Measurements from ENCODE around the gene AGAP3. TPM values are rescaled to one million over a fixed set of nuclear protein-coding genes. Genes with fewer than 3 reads are reported as not detected.

Gene AGAP3
- total RNA-seq, 1 donor from 2014 or later, result 27.6 TPM

DNA sequence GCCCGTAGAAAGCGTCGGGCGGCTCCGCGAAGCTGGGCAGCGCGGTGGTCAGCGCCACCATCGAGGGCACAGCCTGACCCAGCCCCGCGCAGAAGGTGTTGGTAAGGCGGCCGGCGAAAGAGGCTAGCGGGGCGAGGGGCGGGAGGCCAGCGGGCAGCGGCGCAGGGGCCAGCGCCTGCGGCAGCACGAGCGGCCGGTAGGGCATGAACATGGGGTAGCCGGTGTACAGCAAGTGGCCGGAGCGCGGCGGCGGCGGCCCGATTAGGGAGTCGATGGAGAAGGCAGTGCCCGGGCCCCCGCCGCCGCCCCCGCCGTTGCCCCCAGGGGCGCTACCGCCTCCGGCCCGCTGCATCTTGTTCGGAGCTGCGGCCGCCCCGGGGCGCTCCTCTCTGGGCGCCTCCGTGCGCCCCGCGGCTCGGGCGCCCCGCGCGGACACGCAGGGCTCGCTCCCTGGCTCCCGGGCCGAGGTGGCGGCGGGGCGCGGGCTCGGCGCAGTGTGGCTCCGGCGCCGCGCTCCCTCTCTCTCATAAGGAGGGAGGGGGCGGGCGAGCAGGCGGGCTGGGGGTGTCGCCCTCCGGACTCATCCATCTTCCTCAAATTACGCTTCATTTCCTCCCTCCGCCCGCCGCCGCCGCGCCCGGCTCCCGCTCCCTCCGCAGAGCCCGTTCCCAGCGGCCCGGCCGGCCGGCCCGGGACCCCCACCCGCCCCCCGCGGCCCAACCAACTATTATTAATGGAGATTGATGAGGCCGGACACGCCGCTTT, 81.1 kb downstream of the AGAP3 start, which contains the start of gene GBX1:
GBX1 (minus strand) TSS at position 498 of the 765 bp plus-strand sequence; CDS start at position 352, 146 bp downstream.
- DNase-seq, result no peak

DNA sequence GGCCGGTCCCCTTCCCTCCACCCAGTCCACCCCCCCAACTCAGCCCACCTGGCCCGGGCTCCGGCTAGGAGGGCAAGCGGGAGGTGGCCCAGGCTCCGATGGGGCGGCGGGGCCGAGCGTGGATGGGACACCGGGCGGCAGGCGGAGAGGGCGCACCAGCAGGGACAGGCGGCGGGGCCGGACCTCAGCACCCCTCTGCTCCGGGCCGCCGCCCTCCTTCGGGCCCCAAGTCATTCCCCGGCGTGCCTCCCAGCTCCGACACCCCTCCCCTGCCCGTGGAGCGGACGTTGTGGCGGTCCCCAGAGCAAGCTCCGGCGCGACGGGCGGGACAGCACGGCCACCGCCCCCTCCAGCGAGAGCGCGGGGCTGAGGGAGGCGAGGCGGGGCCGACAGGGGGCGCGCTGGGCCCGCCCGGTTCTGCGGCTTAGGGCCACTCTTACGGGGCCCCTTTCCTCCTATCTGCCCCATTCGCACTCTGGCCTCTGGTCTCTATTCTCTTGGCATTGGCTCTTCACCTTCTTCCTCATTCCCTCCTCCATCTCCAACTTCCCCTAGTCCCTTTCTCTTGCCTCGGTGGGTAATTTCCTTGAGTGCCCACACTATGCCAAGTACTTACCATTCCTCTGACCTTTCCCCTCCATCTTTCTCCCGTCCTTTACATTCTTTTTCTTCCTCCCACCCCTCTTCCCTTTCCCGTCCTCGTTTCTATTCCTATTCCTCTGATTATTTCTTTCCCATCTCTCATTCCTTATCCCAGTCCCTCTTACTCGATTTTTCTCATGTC, 81.9 kb downstream of the AGAP3 start:
- no peak for DNase-seq

DNA sequence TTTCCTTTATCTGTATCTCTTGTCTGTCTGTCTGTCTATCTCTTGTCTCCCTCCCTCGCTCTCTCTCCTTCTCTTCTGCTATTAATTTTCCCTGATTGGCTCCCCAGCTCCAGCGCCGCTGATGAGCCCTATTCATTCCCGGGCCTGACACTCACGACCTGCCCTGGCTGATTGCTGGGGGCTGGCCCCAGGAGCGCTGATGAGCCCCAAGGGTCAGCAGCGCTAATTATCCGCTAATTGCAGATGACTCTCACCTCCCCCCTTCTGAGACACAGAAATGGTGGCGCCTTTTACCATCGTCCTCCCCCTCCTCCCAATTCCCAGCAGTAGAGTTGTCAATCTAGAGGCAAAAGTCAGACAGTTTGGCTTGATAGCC, 82.5 kb downstream of the AGAP3 start:
- no peak for DNase-seq

DNA sequence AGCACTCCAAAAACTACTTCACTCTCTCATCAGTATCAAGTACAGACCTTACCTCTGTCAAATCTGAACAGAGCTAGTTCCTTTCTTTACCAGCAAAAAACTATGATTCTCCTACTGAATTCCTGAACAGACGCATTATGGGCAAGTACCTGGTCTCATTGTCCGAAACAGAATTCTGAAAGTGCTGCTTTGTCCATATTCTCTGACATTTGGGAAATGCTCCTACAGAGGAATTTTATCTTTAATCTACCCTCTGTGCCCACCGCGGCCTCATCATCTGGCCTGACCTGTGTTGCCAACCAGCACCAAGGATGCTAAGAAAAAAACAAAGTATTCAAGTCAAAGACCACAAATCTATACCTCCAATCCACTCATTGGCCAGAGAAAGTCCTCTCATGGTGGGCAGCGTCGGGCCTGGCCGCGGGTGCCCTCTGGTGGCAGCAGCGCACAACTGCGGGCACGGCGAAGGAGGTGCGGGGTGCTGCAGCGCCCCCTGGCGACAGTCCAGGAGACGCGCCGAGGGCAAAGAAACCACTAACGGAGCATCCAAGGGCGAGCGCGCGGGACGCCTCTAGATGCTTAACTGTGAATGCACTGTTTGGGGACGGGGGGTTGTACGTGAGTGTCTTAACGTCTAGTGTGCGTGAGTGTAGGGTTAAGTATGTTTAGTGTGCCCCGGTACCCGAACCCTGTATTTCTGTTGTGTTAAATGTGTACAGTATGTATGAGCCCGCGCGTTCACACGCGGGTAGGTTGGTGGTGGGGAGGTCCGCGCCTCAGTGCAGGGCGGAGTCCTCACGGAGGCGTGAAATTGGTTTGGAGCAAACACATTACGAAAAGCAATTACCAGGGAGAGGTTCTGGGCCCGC, 86.2 kb downstream of the AGAP3 start:
- peak; percentile 67 for DNase-seq

DNA sequence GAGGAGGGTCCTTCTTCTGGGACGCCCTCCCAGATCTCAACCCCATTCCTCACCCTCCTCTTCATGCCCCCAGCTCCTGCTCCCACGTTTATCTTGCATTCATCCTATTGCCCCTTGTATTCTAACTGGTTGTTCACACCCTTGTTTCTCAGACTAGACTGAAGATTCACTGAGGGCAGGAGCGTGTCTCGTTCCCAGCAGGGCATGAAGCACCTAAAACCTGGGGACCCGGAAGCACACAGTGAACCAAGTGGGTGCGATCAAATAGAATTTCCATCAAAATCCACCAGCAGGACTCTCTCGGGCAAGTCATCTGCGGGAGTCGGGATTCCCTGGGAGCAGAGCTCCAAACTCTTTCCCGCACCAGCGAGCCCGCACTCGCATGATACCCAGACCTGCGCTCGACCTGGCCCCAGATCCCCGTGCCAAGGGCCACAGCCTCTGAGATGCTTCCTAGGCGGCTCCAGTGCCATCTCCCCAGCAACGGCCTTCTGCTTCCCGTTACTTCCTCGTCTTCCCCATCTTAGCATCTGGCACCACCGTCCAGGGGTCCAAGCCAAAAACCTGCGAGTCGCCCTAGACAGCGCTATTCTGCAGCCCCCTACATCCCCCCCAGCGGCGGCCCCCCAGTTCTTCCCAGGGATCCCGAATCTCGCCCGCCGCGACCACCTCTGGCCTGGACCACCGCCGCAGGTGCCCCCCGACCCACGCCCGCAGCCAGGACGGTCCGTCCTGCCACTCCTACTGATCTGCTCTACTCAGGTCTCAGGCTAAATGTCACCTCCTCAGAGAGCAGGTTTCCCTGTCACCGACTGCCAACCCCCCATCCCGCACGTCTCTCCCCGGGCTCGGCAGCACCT, 87.3 kb downstream of the AGAP3 start:
- DNase-seq, result no peak

DNA sequence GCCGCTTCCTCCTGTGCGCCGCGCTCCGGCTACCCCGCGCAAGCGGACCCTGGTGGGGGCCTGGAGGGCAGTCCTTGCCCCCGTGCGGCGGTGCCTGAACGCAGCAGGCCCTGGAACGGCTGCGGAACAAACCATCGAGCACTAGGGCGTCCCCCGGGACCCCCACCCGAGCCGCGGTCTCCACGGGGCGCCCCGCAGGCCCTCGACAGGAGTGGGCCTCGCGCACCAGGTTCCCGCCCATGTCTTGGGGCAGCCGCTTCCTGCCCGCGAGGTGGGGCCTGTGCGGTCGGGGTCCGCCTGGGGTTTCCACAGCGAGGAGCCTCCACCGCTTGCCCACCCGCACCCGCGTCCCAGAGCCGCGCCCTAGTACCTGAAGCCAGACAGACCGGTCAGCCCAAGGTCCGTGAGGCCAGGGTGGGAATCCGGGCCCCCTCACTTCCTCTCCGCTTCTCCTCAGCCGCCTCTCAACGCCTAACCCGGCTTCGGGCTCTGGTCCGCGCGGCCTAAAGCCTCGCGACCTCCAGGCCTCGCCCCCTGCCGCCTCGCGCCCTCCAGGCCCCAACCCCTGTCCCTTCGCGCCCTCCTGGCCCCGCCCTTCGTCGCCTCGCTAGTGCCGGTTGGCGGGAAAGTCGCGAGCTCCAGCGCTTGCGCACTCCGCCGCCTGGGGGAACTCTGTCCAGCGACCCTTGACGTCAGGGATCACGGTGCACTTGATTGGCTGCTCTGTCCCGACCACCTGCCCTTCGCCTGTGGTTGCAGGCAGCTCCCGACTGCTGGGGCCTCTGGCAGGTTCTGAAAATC, 88.2 kb downstream of the AGAP3 start:
- DNase-seq, result no peak

DNA sequence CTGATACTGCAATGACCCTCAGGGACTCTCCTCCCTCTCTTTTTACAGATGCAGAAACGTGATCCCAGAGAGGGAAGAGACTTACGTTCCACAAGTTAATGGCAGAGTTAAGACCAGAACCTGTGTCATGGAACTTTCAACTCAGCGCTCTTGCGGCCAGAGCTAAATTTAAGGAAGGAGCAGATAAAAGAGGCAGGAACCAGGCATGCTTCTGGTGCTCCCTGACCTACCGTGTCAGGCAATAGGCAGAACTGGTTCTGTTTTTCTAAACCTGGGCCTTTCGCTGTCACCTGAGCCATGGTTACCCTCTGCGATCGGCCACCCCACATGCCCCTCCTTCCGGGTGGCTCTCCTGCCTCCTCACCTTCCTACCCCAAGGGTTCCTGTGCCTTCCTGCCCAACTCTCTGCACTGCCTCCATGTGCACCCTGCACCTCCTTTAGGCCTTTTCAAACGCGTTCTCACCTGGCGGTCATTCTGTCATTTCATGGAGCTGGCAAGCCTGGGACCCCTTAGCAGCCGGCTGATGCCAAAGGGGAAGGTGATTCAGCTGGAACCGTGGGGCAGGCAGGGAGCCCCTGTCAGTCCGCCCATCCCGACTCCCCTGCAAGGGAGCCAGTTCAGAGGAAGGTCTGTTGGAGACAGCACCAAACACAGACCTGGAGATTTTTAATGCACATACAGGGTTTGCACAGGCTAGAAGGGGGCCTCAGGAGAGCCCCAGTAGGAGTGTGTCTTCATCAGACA, 88.9 kb downstream of the AGAP3 start:
- no peak for DNase-seq

DNA sequence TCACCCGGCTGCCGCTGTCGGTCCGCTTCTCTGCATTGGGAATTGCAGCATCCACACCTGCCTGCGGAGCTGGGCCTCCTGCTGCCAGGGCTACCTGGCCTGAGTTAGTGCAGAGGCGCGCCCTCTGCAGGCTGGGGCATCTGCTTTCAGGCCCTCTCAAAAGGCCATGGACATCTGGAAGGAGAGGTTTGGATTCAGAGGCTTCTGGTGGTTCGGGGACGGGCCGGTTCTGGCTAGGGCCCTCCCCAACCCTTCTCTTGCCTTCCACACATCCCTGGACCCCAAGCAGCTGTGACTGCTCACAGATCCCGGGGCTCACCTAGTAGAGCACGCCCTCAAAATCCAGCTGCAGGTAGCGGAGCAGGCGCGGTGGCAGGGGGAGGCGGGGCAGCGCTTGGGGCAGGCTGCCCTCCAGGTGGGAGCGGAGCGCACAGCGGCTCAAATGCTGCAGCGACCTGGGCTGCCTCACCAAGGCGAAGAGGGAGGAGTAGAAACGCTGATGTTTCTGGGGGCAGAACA, 89.6 kb downstream of the AGAP3 start:
- no peak for DNase-seq

DNA sequence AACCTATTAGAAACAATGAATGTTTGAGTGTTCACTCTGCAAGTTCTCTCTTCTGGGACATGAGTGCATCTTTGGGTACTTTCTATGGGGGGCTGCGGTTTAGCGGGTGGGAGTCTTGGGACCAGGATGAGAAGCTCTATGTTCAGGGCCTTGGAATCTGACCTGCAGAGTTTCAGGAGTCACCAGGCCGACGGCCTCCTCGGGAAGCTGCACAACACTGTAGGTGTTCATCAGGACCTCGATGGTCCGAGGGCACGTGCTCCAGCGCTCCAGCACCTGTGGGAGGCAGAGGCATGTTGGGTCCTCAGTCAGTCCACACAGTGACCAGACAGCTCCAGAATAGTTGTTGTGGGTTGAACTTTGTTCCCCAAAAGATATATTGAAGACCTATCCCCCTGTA, 90.1 kb downstream of the AGAP3 start:
- DNase-seq, result no peak

DNA sequence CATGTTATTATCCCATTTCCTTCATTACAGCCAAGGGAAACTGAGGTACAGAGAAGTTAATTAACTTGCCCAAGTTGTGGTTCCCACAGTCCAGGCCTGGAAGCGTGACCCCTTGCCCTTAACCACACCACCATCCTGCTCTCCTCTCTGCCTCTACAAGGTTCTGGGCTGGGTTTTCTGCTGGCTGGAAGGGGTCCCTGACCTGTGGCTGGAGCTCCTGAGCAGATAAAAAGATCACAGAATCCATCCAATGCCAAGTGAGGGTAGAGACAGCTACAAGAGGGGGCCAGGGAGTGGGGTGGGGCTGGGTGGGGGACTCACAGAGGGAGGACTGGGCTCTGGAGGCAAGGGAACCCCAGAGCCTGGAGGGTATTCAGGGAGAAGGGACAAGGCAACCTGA, 91.0 kb downstream of the AGAP3 start:
- DNase-seq, result no peak

DNA sequence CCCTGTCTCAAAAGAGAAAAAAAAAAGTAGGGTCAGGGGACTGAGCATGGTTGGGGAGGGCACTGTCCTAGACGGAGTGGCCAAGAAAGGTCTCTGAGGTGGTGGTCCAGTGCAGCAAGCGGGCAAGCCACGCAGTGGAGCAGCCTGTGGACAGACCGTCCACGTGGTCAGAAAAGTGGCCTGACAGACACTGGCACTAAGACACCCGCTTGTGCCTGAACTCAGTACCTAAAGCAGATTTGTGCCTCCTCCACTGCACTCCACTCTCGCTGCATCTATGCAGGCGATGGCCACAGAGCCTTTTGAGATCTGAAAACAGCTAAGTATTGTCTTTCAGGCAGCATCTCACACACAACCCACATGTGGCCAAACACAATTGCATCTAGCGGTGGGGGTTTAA, 92.0 kb downstream of the AGAP3 start:
- no peak for DNase-seq

DNA sequence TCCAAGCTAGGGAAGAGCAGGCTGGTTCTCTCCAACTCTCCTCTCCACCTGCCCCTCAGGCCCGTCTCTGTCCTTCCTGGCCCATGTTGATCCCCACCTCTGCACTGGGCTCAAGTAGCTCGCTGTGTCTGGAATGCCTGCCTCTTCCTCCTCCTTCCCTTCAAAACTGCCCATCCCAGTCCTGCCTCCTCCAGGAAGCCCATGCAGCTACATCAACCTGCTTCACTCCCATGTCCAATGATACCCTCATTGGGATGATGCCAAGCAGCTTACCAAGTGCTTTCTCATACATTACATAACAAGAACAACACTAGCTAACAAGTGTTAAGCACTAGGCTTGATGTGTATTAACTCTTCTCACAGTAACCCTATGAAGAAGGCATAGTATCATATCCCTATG, 92.6 kb downstream of the AGAP3 start:
- DNase-seq, result no peak

DNA sequence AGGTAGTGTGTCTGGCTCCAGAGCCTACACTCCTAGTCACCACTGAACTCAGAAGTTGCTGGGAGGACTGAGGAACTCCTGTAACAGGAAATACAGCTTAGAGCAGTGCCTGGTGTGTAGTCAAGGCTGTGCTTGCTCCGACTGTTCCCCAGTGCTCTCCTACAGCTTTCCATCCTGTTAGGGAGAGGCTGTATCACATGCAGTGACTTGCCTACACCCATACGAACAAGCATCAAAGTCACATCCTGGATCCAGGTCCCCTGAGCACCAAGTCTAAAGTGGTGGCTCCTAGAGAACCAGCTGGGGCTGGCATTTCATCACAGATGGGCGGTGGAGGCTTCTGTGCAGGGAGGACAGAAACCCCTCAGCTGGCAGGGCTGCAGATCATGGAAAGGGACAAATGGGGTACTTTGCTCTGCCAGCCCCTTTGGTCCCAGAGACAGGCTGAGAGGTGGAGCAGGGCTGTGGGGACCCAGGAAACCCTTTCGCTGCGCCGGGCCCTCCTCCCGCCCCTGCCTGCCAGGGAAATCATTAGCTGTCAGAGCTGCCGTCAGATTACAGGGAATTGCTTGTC, 93.1 kb downstream of the AGAP3 start:
- no peak for DNase-seq

DNA sequence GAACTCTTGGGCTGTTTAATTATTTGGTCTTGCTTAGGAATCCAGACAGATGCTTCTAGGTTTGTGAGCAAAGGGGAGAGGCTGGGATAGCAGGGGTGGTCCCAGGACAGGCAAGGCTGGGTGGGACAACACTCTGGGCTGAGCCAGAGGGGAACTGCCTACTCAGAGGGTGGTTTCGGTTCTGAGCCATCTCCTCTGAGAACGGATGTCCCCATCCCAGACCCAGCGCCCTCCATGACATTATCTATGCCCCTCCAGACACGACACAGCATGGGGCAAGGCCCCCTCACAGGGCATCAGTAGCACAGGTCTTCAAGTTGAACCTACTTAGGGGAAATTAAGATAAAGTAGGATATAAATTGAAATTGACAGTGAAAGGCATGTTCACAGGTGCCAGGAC, 93.7 kb downstream of the AGAP3 start:
- no peak for DNase-seq

DNA sequence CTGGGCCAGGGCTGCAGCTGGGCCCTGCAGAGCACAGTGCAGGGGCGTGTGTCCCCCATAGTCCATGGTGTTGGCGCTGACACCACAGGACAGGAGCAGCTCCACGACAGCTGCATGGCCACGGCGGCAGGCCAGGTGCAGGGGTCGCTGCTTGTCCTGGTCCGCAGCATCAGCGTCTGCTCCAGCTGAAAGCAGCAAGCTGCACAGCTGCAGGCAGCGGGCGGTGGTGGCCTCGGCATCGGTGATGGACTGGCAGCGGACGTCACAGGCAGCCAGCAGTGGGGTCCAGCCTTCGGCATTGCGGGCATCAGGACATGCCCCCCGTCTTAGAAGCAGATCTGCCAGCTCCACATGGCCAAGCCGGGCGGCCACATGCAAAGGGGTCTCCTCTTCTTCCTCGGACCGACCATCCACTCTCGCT, 94.7 kb downstream of the AGAP3 start:
- no peak for DNase-seq

DNA sequence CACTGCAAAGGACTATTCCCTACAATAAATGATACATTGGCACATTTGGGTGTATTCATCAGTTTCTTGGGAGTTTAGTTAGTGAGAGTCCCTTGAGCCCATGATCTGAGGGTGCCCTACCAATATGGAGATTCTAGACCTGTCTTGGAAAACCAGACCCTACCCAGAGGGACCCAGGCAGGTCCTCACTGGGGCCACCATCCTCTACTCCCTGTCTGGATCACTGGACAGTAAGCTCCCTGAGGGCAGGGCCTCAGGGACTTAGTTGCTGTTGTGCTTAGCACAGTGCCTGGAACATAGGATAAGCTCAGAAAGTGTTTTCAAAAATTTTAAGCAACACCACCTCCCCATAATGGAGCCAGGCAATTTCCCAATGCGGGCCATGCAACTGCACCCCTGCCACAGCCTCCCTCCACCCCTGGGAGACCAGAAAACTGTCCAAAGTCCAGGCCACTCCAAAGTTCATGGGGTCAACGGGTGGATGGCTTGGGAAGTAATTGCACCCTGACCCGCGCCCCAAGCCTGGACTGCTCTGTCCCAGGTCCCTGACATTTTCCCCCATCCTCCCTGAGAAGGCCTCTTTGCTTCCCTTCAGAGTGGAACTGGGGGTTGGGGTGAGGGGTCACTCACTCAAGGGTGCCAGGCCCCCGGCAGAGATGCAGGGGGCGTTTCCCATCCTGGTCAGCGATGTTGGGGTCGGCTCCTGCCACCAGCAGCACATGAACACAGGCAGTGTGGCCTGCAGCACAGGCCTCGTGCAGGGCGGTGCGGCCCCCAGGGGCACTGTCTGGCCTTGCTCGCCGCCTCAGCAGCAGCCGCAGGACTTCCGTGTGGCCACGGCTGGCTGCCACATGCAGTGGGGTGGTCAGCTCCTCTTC, 99.7 kb downstream of the AGAP3 start:
- DNase-seq, result no peak

DNA sequence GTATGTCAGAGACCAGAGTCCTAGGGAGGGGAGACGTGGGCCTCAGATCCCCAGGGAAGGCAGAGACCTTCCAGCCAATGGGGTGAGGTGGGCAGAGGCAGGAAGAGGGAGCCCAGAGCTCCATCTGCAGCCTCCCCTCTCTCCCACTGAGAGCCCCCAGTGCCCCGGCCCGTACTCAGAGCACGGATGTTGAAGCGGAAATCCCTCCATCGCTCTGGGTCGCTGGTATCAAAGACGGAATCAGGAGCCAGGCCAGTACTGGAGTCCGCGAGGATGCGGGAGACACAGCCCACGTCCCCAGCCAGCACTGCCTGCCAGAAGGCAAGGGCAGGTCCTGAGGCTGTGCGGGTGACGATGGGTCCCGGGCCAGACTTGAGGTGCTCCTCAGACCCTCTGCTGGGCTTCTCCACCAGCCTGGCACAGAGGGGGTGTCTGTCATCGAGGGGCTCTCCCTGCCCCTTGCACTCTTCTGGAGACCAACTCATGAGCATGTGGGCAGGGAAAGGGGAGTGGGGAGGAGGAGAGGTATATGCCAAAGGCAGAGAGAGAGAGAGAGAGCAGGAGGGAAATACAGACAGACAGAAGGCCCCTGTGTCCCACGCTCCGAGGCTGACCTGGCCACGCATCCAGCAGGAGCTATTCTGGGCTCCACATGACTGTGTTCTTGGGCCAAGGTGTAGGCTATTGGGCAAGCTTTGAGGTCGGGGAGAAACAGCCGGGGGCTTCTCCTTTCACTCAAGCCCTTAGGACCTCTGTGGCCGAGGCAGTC, 100.5 kb downstream of the AGAP3 start, which contains the start of gene ASB10:
ASB10 (minus strand) TSS at position 611 of the 769 bp plus-strand sequence; CDS start at position 491, 120 bp downstream.
- no peak for DNase-seq
